Tibial nerve (tissue), 4 donors: Measurements from ENCODE around the gene ZBTB17. TPM values are rescaled to one million over a fixed set of nuclear protein-coding genes. Genes with fewer than 3 reads are reported as not detected.

Experiments used
- DNase-seq, 2 donors: peaks; one replicate each; pipeline ENCODE4 v3.0.0-alpha.2; 2019; ENCODE audit warnings: low spot score in 2 of 2
- H3K27ac ChIP-seq, 4 donors: fragments of 200-600 bp; sonication (generic) in 3 of 4; one replicate each; pipeline ENCODE4 v1.5.1; 2017 to 2019; ENCODE audit warnings: mild to moderate bottlenecking in 1 of 4
- H3K27me3 ChIP-seq, 2 donors: fragments of 200-600 bp; sonication (generic) in 1 of 2; one replicate each; pipeline versions ENCODE4 v1.5.1 to v1.6.0; 2017 to 2019
- H3K36me3 ChIP-seq, 3 donors: fragments of 200-600 bp; sonication (generic); one replicate each; pipeline ENCODE4 v1.5.1; 2018 to 2019
- H3K4me1 ChIP-seq, 4 donors: fragments of 200-600 bp; sonication (generic) in 3 of 4; one replicate each; pipeline ENCODE4 v1.5.1; 2017 to 2019
- H3K4me3 ChIP-seq, 4 donors: fragments of 200-600 bp; sonication (generic) in 3 of 4; one replicate each; pipeline ENCODE4 v1.5.1; 2017 to 2019; ENCODE audit warnings: mild to moderate bottlenecking in 1 of 4, moderate library complexity in 1 of 4
- H3K9me3 ChIP-seq, 4 donors: fragments of 200-600 bp; sonication (generic) in 3 of 4; one replicate each; pipeline ENCODE4 v1.5.1; 2017 to 2019
- CTCF ChIP-seq, 5 experiments: fragments of 200-600 bp in 3 of 5; fragments of 450-650 bp in 2 of 5; sonication (generic) in 3 of 5; IDR thresholded peaks; one replicate each; pipeline ENCODE4 v1.5.1; 2016 to 2019; ENCODE audit warnings: antibody characterized with exemption in 5 of 5, mild to moderate bottlenecking in 3 of 5, moderate library complexity in 2 of 5
- EP300 ChIP-seq, 2 donors: sonication (generic); formaldehyde crosslinking; IDR thresholded peaks; one replicate each; pipeline ENCODE4 v1.6.1; 2017; ENCODE audit warnings: antibody characterized with exemption in 2 of 2, mild to moderate bottlenecking in 1 of 2
- POLR2A ChIP-seq, 2 donors: fragments of 450-650 bp; IDR thresholded peaks; one replicate each; pipeline ENCODE4 v1.6.1; 2017; ENCODE audit warnings: antibody characterized with exemption in 2 of 2, mild to moderate bottlenecking in 2 of 2, moderate library complexity in 2 of 2
- WGBS, 2 donors: methylation state at CpG; one replicate each; pipeline ENCODE4 v1.1.5; 2018; 5-methylcytosine and 5-hydroxymethylcytosine counted together
- total RNA-seq, 4 donors: library from RNA; depleted of rRNA; stranded (reverse); fragments of >200 nt; gene quantifications; one replicate each; pipeline ENCODE4 v1.1.0, GENCODE V29; 2016

Gene ZBTB17
- total RNA-seq, 4 donors from 2014 or later, result 34.5 to 85.2 (median 52.4) TPM

GRCh38 chr1:15948595-15949452 is 27.1 kb downstream of the ZBTB17 start:
- DNase-seq, result peak; percentile 62 to 80
- peaks cover 0 to 46% (median 14%) of the 10 kb centered on the region in 3 donors for H3K36me3 ChIP-seq
- no peaks in the 10 kb centered on the region for H3K9me3 ChIP-seq
- 37 to 45% methylated on average over 15 of the region's 15 CpGs for WGBS, 2 donors
- H3K4me1 ChIP-seq, result peaks cover 8 to 60% (median 51%) of the 10 kb centered on the region in 4 donors
- TF ChIP-seq POLR2A (IDR thresholded peaks at IDR 0.05) (no peak), EP300 (IDR thresholded peaks at IDR 0.05) (no peak), CTCF (IDR thresholded peaks at IDR 0.05) (peak in 1 of 5 experiments; percentile 27)
- H3K4me3 ChIP-seq, result peak overlapping the region in 2 of 4 donors; percentile 20 to 32
- H3K27ac ChIP-seq, result peak overlapping the region; percentile 49 to 94 (median 90)
- no peaks in the 10 kb centered on the region for H3K27me3 ChIP-seq

- no peaks in the 10 kb centered on the region for H3K9me3 ChIP-seq
- H3K4me3 ChIP-seq, result no peak overlapping the region
- no peak for TF ChIP-seq POLR2A (IDR thresholded peaks at IDR 0.05)
- TF ChIP-seq CTCF (IDR thresholded peaks at IDR 0.05), result no peak
- no peak for TF ChIP-seq EP300 (IDR thresholded peaks at IDR 0.05)
- WGBS, 2 donors, result 83 to 89% methylated on average over 14 to 16 of the region's 16 CpGs
- DNase-seq, result no peak
- no peaks in the 10 kb centered on the region for H3K27me3 ChIP-seq
- H3K27ac ChIP-seq, result peak overlapping the region; percentile 49 to 94 (median 90)
- H3K36me3 ChIP-seq, result peaks cover 0 to 53% (median 16%) of the 10 kb centered on the region in 3 donors
- peaks cover 8 to 54% (median 45%) of the 10 kb centered on the region in 4 donors for H3K4me1 ChIP-seq
These were observed 27.8 kb downstream of the ZBTB17 start for GRCh38 chr1:15948091-15948591.

- Histone ChIP-seq H3K9me3 (no peaks in the 10 kb centered on the region), H3K4me3 (no peak overlapping the region), H3K27ac (peak overlapping the region in 3 of 4 donors; percentile 88 to 94 (median 92)), H3K27me3 (no peaks in the 10 kb centered on the region), H3K4me1 (peaks cover 8 to 49% (median 44%) of the 10 kb centered on the region in 4 donors), H3K36me3 (peaks cover 0 to 59% (median 18%) of the 10 kb centered on the region in 3 donors)
- WGBS, 2 donors, result 88 to 90% methylated on average over 10 of the region's 10 CpGs
- TF ChIP-seq POLR2A (IDR thresholded peaks at IDR 0.05) (no peak), CTCF (IDR thresholded peaks at IDR 0.05) (no peak), EP300 (IDR thresholded peaks at IDR 0.05) (no peak)
- DNase-seq, result no peak
These were observed 28.4 kb downstream of the ZBTB17 start for GRCh38 chr1:15947382-15948090.

GRCh38 chr1:15946571-15947381 is 29.1 kb downstream of the ZBTB17 start:
- H3K27me3 ChIP-seq, result no peaks in the 10 kb centered on the region
- WGBS, 2 donors, result 84 to 87% methylated on average over 18 of the region's 18 CpGs
- H3K4me3 ChIP-seq, result no peak overlapping the region
- peaks cover 0 to 66% (median 21%) of the 10 kb centered on the region in 3 donors for H3K36me3 ChIP-seq
- DNase-seq, result no peak
- TF ChIP-seq EP300 (IDR thresholded peaks at IDR 0.05) (no peak), CTCF (IDR thresholded peaks at IDR 0.05) (no peak), POLR2A (IDR thresholded peaks at IDR 0.05) (no peak)
- no peaks in the 10 kb centered on the region for H3K9me3 ChIP-seq
- H3K27ac ChIP-seq, result no peak overlapping the region
- peaks cover 8 to 41% (median 40%) of the 10 kb centered on the region in 4 donors for H3K4me1 ChIP-seq
